Nephron (organoid): Measurements from ENCODE around the gene OR2AG1.
"Not testable (repeated sequence)": the region's sequence is repeated elsewhere in the genome, so short reads cannot be mapped to it uniquely, and the experiment has no call there.

Experiments
- H3K27ac Mint-ChIP-seq, 3 experiments: 2 replicates each; pipeline ENCODE4 v1.8.0; 2020; ENCODE audit warnings: mixed read lengths in 3 of 3, mild to moderate bottlenecking in 2 of 3, moderate library complexity in 1 of 3
- H3K27me3 Mint-ChIP-seq: 2 replicates; pipeline ENCODE4 v1.8.0; 2021; ENCODE audit warnings: low read depth, mild to moderate bottlenecking, moderate library complexity, mixed read lengths
- H3K36me3 Mint-ChIP-seq: 2 replicates; pipeline ENCODE4 v1.8.0; 2020; ENCODE audit warnings: low read depth, mixed read lengths
- H3K4me1 Mint-ChIP-seq: 2 replicates; pipeline ENCODE4 v1.8.0; 2020; ENCODE audit warnings: mixed read lengths
- H3K4me3 Mint-ChIP-seq, 3 experiments: 2 replicates each; pipeline ENCODE4 v1.8.0; 2020; ENCODE audit warnings: mild to moderate bottlenecking in 3 of 3, mixed read lengths in 3 of 3, moderate library complexity in 2 of 3
- H3K9me3 Mint-ChIP-seq: 2 replicates; pipeline ENCODE4 v1.8.0; 2020; ENCODE audit warnings: mixed read lengths
- TF ChIP-seq, protein P1 (sequence below), 3 experiments: fragments of 200-600 bp; sonication (generic); IDR thresholded peaks; one replicate each; pipeline ENCODE4 v1.5.0; 2021; ENCODE audit warnings: antibody characterized with exemption in 3 of 3; ENCODE audit not compliant: unreplicated experiment in 3 of 3

Gene OR2AG1

DNA sequence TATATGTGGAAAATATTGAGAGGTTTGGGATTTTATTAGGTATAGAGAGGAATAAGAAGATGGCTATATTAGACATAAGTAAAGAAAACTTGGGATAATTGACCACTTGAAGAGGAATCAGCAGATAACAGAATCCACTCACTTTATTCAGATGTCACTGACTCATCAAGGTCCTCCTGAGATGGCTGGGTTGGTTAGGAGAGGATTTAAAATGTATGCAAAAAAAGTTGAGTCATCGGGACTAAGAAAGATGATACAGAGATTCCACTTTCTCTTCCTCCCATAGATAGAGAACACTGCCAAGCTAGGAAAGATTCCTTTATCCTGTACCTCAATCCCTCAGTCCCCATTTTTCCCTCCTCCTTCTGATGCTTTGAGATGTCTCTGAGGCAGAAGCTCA, 16.6 kb downstream of the OR2AG1 start, which contains the start of gene OR6A2:
Gene OR6A2, minus strand, starts transcription at position 288 of the 400 bp plus-strand sequence. CDS start 3,981 bp downstream, outside the sequence.
- Mint-ChIP-seq H3K27ac (no peak within 1 kb of the TSS), H3K4me3 (no peak within 1 kb of the TSS), H3K4me1 (no peaks in the 10 kb centered on the region), H3K9me3 (no peaks in the 10 kb centered on the region), H3K36me3 (no peaks in the 10 kb centered on the region), H3K27me3 (no peaks in the 10 kb centered on the region)
- TF ChIP-seq, protein P1, sequence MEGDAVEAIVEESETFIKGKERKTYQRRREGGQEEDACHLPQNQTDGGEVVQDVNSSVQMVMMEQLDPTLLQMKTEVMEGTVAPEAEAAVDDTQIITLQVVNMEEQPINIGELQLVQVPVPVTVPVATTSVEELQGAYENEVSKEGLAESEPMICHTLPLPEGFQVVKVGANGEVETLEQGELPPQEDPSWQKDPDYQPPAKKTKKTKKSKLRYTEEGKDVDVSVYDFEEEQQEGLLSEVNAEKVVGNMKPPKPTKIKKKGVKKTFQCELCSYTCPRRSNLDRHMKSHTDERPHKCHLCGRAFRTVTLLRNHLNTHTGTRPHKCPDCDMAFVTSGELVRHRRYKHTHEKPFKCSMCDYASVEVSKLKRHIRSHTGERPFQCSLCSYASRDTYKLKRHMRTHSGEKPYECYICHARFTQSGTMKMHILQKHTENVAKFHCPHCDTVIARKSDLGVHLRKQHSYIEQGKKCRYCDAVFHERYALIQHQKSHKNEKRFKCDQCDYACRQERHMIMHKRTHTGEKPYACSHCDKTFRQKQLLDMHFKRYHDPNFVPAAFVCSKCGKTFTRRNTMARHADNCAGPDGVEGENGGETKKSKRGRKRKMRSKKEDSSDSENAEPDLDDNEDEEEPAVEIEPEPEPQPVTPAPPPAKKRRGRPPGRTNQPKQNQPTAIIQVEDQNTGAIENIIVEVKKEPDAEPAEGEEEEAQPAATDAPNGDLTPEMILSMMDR (IDR thresholded peaks at IDR 0.05; ENCODE audit: unreplicated experiment in 3 of 3) = no peak

DNA sequence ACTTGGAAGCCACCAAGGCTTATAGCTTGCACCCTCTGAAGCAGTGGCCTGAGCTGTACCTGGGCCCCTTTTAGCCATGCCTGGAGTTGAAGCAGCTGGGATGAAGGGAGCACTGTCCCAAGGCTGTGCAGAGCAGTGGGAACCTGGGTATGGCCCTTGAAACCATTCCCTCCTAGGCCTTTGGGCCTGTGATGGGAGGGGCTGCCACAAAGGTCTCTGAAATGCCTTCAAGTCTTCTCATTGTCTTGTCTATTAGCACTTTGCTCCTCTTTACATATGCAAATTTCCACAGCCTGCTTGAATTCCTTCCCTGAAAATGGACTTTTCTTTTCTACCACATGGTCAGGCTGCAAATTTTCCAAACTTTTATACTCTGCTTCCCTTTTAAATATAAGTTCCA, 18.3 kb downstream of the OR2AG1 start:
- not testable (repeated sequence) for H3K36me3 Mint-ChIP-seq, H3K27ac Mint-ChIP-seq, H3K4me3 Mint-ChIP-seq, H3K4me1 Mint-ChIP-seq, H3K9me3 Mint-ChIP-seq, H3K27me3 Mint-ChIP-seq

DNA sequence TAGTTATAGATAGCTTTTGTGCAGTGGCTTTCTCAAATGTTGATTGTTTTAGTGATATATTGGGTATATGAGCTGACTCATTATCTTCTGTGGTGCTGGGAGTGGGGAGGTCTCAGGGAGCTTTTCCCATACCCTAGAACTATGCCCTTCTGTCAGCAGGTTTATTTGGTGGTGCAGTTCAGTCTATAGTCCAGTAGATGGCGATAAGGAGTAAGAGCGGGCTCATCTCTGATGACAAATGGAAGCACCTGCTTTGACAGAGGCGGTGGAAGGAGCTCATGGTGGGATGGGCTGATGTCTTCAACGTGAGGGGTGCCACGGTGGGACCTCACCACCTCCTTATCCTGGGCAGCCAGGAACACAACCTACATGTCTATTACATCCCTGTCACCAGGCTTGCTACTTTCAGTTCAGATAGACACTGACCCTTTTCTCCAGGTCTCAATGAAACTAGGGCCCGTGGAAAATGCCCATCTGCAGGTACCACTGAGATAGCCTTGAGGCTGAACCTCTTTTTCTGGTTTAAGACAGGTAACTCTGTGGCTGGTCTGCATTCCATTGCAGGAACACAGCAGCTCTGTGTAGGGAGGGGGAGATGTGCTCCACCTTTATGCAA, 29.7 kb downstream of the OR2AG1 start:
- H3K27me3 Mint-ChIP-seq = peaks cover 4% of the 10 kb centered on the region
- H3K9me3 Mint-ChIP-seq = no peaks in the 10 kb centered on the region
- H3K4me1 Mint-ChIP-seq = no peaks in the 10 kb centered on the region
- H3K36me3 Mint-ChIP-seq = no peaks in the 10 kb centered on the region
- H3K4me3 Mint-ChIP-seq = no peak overlapping the region
- H3K27ac Mint-ChIP-seq = no peak overlapping the region
- TF ChIP-seq, protein P1 (IDR thresholded peaks at IDR 0.05; ENCODE audit: unreplicated experiment in 3 of 3) = peak; percentile 82 to 86 (median 82)

DNA sequence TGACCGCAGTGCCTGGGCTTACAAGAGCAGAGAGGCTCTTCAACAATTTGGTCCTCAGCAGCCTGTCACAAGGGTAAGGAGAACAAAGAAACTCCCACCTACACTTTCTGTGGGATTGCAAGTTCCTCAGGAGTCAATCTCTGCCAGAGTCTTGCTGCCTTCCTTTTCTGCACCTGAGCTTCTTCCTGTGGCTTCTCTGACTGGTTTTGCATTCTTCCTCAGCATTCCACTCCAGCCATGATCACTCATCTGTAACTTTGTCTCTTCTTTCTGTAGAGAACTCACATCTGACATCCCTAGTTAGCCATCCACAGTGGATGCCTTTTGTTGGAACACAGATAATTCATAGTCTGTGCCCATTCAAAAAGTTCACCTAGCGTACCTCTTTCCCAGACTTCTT, 30.8 kb downstream of the OR2AG1 start:
- Mint-ChIP-seq H3K27me3 (no peaks in the 10 kb centered on the region), H3K9me3 (no peaks in the 10 kb centered on the region), H3K4me1 (no peaks in the 10 kb centered on the region), H3K4me3 (no peak overlapping the region), H3K27ac (no peak overlapping the region), H3K36me3 (no peaks in the 10 kb centered on the region)
- TF ChIP-seq, protein P1 (IDR thresholded peaks at IDR 0.05; ENCODE audit: unreplicated experiment in 3 of 3) = no peak

DNA sequence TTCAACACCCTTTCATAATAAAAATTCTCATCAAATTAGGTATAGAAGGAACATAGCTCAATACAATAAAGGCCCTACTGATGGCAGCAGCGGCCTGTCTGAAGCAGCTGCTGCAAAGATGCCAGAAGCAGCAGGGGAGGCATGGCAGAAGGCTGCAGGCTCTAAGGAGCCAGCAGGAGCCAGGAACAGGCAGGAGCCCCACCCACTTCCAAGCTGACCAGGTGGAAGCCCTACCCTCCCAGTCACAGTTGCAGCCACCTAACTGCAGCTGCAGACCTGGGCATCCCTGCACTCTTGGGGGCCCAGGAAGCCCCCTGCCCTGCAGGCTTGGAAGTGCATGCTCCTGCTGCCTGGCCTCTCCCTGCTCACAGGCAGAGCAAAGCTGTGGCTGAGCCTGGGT, 34.9 kb downstream of the OR2AG1 start:
- Mint-ChIP-seq H3K4me1 (no peaks in the 10 kb centered on the region), H3K27ac (no peak overlapping the region), H3K27me3 (no peaks in the 10 kb centered on the region), H3K9me3 (no peaks in the 10 kb centered on the region), H3K36me3 (no peaks in the 10 kb centered on the region), H3K4me3 (no peak overlapping the region)
- TF ChIP-seq, protein P1 (IDR thresholded peaks at IDR 0.05; ENCODE audit: unreplicated experiment in 3 of 3) = no peak

DNA sequence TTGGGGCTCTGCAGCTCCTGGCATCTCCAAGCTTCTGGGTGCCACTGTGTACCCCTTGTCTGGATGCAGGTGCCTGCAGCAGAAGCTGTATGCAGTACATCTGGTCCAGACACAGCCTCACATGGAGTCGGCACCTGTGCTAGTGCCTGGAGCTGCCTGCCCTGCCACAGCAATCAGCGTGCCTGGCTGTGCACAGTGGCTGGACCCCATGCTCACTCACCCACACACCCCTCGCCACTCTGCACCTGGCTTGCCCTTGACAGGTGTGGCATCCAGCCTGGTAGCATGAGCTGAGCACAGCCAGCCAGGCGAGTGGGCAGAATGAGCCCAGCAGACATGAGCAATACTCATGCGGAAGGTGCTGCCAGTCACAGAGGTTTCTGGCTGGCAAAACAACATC, 36.1 kb downstream of the OR2AG1 start:
- no peaks in the 10 kb centered on the region for H3K36me3 Mint-ChIP-seq
- no peaks in the 10 kb centered on the region for H3K27me3 Mint-ChIP-seq
- H3K4me1 Mint-ChIP-seq = no peaks in the 10 kb centered on the region
- H3K9me3 Mint-ChIP-seq = no peaks in the 10 kb centered on the region
- H3K27ac Mint-ChIP-seq = no peak overlapping the region
- TF ChIP-seq, protein P1 (IDR thresholded peaks at IDR 0.05; ENCODE audit: unreplicated experiment in 3 of 3) = no peak
- H3K4me3 Mint-ChIP-seq = no peak overlapping the region
